ENCODE results near the gene TICAM1. TPM values are rescaled to one million over a fixed set of nuclear protein-coding genes. Genes with fewer than 3 reads are reported as not detected.
"Not testable (repeated sequence)": the region's sequence is repeated elsewhere in the genome, so short reads cannot be mapped to it uniquely, and the experiment has no call there.

TICAM1 gene
- polyA plus RNA-seq, 1 experiment, result 1.9 TPM

GRCh38 chr19:4843647-4843965 is 12.1 kb upstream of the TICAM1 start:
- Histone ChIP-seq H3K27me3 (ENCODE audit: control insufficient read depth, insufficient read depth, low read length) (no peaks in the 10 kb centered on the region), H3K36me3 (ENCODE audit: control insufficient read depth, insufficient read depth, low read length) (peaks cover 45% of the 10 kb centered on the region), H3K4me3 (ENCODE audit: low read depth, low read length) (no peak overlapping the region)
- DNase-seq (ENCODE audit: low read depth), result no peak
- ChIA-PET CTCF (interaction anchor here (1.0 to 3.3 kb wide), 3 partner anchors 21 to 53 kb away, joined by 3 to 12 read pairs (median 4); partner anchors contain the start of gene FEM1A), POLR2A (no interaction called here)
- TF ChIP-seq CTCF (IDR thresholded peaks at IDR 0.05; ENCODE audit: insufficient read depth, low read depth, low read length), result no peak

DNA sequence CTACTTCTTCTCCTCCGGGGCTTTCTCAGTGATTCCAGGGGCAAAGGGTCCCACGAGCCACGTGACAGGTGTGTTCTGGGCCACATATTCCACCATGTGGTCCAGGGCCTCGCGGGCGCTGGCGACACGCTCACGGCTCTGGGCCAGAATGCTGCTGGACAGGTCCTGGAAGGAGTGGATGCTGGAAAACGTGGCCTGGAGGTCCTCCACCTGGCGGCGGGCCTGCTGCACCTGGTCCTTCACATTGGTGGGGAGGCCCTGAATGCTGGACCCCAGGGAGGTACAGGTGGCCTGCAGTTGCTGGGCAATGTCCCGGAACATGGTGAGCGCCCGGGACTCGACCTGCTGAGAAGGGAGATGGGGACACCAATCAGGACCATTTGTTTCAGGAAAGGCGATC is 7.7 kb upstream of the TICAM1 start:
- peaks cover 25% of the 10 kb centered on the region for H3K36me3 ChIP-seq (ENCODE audit: control insufficient read depth, insufficient read depth, low read length)
- POLR2A ChIA-PET, result no interaction called here
- DNase-seq (ENCODE audit: low read depth), result no peak
- H3K27me3 ChIP-seq (ENCODE audit: control insufficient read depth, insufficient read depth, low read length), result no peaks in the 10 kb centered on the region
- no peak overlapping the region for H3K4me3 ChIP-seq (ENCODE audit: low read depth, low read length)
- no peak for TF ChIP-seq CTCF (IDR thresholded peaks at IDR 0.05; ENCODE audit: insufficient read depth, low read depth, low read length)
- CTCF ChIA-PET, result interaction anchor here (0.6 to 1.7 kb wide), 4 partner anchors 12 to 191 kb away, joined by 3 to 8 read pairs (median 3); no protein-coding TSS in a partner anchor

GRCh38 chr19:4832776-4833175 is 1.3 kb upstream of the TICAM1 start:
- TF ChIP-seq CTCF (IDR thresholded peaks at IDR 0.05; ENCODE audit: insufficient read depth, low read depth, low read length), result no peak
- CTCF ChIA-PET, result interaction anchor here (1.4 kb wide), 1 partner anchor 24 kb away, joined by 4 read pairs; no protein-coding TSS in a partner anchor
- POLR2A ChIA-PET, result no interaction called here

GRCh38 chr19:4831979-4832340 is 448 bp upstream of the TICAM1 start:
- CTCF ChIA-PET, result interaction anchor here (1.1 kb wide), 1 partner anchor 28 kb away, joined by 5 read pairs; no protein-coding TSS in a partner anchor
- POLR2A ChIA-PET; H3K36me3 ChIP-seq (ENCODE audit: control insufficient read depth, insufficient read depth, low read length); H3K27me3 ChIP-seq (ENCODE audit: control insufficient read depth, insufficient read depth, low read length); DNase-seq (ENCODE audit: low read depth): not testable (repeated sequence)
- peak overlapping the region; percentile 100 for H3K4me3 ChIP-seq (ENCODE audit: low read depth, low read length)

More at GRCh38 chr19:4832776-4833175, 1.3 kb upstream of the TICAM1 start:
- Histone ChIP-seq H3K27me3 (ENCODE audit: control insufficient read depth, insufficient read depth, low read length) (no peaks in the 10 kb centered on the region), H3K36me3 (ENCODE audit: control insufficient read depth, insufficient read depth, low read length) (peaks cover 1% of the 10 kb centered on the region; the same call in 1 of the 2 replicates), H3K4me3 (ENCODE audit: low read depth, low read length) (no peak overlapping the region)
- DNase-seq (ENCODE audit: low read depth), result no peak

DNA sequence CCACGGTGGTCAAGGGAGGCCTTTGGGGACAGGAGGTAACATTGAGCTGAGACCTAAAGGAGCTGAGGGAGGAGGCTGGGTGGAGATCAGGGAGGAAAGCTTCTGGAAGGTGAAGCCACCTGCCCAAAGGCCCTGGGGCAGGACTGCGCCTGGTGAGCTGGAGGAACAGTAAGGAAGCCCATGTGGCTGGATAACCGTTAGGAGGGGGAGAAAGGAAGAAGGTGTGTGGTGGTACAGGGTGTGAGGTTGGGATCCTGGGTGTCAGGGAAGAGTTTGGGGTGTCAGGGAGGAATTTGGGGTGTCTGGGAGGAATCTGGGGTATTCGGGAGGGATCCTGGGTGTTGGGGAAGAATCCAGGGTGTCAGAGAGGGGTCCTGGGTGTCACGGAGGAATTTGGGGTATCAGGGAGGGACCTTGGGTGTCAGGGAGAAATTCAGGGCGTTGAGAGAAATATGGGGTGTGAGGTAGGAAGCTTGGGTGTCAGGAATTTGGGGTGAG is 695 bp downstream of the TICAM1 start:
- ChIA-PET CTCF (interaction anchor here (0.6 to 1.6 kb wide), 3 partner anchors 26 to 104 kb away, joined by 3 to 8 read pairs (median 3); no protein-coding TSS in a partner anchor), POLR2A (no interaction called here)
- no peak for TF ChIP-seq CTCF (IDR thresholded peaks at IDR 0.05; ENCODE audit: insufficient read depth, low read depth, low read length)
- no peaks in the 10 kb centered on the region for H3K36me3 ChIP-seq (ENCODE audit: control insufficient read depth, insufficient read depth, low read length)
- H3K27me3 ChIP-seq (ENCODE audit: control insufficient read depth, insufficient read depth, low read length), result no peaks in the 10 kb centered on the region
- H3K4me3 ChIP-seq (ENCODE audit: low read depth, low read length), result peak overlapping the region; percentile 100
- no peak for DNase-seq (ENCODE audit: low read depth)

- TF ChIP-seq CTCF (IDR thresholded peaks at IDR 0.05; ENCODE audit: insufficient read depth, low read depth, low read length), result no peak
- peak overlapping the region; percentile 100 for H3K4me3 ChIP-seq (ENCODE audit: low read depth, low read length)
- H3K36me3 ChIP-seq (ENCODE audit: control insufficient read depth, insufficient read depth, low read length), result no peaks in the 10 kb centered on the region
- no peaks in the 10 kb centered on the region for H3K27me3 ChIP-seq (ENCODE audit: control insufficient read depth, insufficient read depth, low read length)
- CTCF ChIA-PET, result interaction anchor here (0.6 to 1.6 kb wide), 2 partner anchors 26 to 27 kb away, joined by 3 to 8 read pairs; no protein-coding TSS in a partner anchor
- DNase-seq (ENCODE audit: low read depth), result no peak
- POLR2A ChIA-PET, result interaction anchor here (0.7 kb wide), 1 partner anchor 81 kb away, joined by 3 read pairs; no protein-coding TSS in a partner anchor
Observed at GRCh38 chr19:4830332-4830731, 1.2 kb downstream of the TICAM1 start.

Measured in BJ (cell line).